ENCODE data around the gene ASB10.

ASB10 gene

GRCh38 chr7:151225948-151226510 lies 39.0 kb upstream of the ASB10 start:
- no peak for TF ChIP-seq CTCF (IDR thresholded peaks at IDR 0.05; ENCODE audit: borderline replicate concordance, insufficient read depth, low read depth, low read length)
- H3K4me3 ChIP-seq (ENCODE audit: low read depth, low read length) = peak overlapping the region; percentile 87

- H3K4me3 ChIP-seq (ENCODE audit: low read depth, low read length) = no peak overlapping the region
- no peak for TF ChIP-seq CTCF (IDR thresholded peaks at IDR 0.05; ENCODE audit: borderline replicate concordance, insufficient read depth, low read depth, low read length)
These were observed 36.7 kb upstream of the ASB10 start for GRCh38 chr7:151223728-151224127.

- no peak for TF ChIP-seq CTCF (IDR thresholded peaks at IDR 0.05; ENCODE audit: borderline replicate concordance, insufficient read depth, low read depth, low read length)
- H3K4me3 ChIP-seq (ENCODE audit: low read depth, low read length) = no peak overlapping the region
These were observed 31.1 kb upstream of the ASB10 start for GRCh38 chr7:151218170-151218569.

DNA sequence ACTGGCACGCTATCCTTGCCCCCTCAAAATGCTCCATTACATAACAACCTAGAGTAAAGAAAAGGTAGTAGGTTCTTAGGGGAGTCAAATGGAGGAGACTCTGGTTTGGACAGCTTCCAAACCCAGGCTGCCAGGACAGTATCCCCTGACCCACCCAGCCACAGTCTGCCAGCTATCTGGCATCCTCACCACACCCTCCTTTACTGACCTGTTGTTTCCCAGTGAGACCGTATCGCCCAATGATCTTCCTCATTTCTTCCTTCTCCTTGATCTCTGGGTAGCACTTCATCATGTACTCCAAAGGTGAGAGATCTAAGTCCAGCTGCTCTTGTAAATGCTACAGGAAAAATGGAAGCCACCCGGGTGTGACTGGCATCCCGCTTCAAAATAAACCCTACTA lies 28.3 kb upstream of the ASB10 start:
- H3K4me3 ChIP-seq (ENCODE audit: low read depth, low read length) = no peak overlapping the region
- no peak for TF ChIP-seq CTCF (IDR thresholded peaks at IDR 0.05; ENCODE audit: borderline replicate concordance, insufficient read depth, low read depth, low read length)

DNA sequence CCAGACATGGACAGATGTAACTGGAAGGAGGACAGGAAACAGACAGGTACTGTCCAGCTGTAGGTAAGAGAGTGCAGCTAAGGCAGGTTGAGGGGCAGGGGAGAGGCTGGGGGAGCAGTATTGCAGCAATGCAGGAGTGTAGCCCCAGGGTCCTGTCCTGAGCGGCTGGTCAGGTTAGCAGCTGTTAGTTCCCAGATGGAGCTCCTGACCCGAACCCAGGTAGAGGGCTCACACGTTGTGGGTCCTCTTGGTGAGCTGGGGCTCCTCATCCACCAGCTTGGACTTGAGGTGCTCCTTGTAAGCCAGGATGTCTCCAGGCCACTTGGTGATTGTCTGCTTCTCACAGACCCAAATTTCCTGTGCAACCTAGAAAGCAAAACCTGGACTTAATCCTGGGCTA lies 26.8 kb upstream of the ASB10 start:
- H3K4me3 ChIP-seq (ENCODE audit: low read depth, low read length) = no peak overlapping the region
- TF ChIP-seq CTCF (IDR thresholded peaks at IDR 0.05; ENCODE audit: borderline replicate concordance, insufficient read depth, low read depth, low read length) = no peak

- no peak overlapping the region for H3K4me3 ChIP-seq (ENCODE audit: low read depth, low read length)
- no peak for TF ChIP-seq CTCF (IDR thresholded peaks at IDR 0.05; ENCODE audit: borderline replicate concordance, insufficient read depth, low read depth, low read length)
These were observed 25.6 kb upstream of the ASB10 start for GRCh38 chr7:151212626-151213025.

DNA sequence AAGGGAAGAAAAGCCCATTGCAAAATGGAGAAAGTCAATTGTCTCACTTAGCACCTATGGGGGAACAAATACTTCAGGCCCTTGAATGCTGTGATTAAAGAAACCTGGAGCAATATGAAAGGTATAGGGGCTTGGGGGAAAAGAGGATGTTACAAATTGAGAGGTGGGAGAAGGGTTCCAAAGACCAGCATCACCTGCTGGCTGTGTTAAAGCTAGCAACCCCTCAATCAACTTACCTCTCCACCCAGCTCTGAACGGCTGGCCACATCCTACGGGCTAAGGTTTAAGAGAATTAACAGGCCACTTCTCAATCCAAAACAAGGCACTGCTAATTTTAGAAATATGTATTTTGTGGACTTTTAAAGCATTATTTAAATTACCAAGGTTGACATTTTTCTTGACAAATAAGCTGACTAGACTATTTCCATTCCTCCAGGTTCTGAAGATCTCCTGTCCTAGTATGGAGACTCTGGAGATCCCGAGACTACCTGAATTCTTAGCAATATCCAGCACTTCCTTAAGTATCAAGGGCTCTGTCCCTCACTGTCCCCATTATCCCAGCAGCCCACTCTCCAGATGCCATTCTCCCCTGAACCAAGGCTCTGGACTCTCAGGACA lies 24.2 kb upstream of the ASB10 start:
- no peak for TF ChIP-seq CTCF (IDR thresholded peaks at IDR 0.05; ENCODE audit: borderline replicate concordance, insufficient read depth, low read depth, low read length)
- no peak overlapping the region for H3K4me3 ChIP-seq (ENCODE audit: low read depth, low read length)

Data from GM12875 (cell line).